Measurements from ENCODE around the gene ACY1. TPM values are rescaled to one million over a fixed set of nuclear protein-coding genes. Genes with fewer than 3 reads are reported as not detected.

Gene ACY1
- total RNA-seq, 1 donor from 2014 or later: 13.2 TPM

DNA sequence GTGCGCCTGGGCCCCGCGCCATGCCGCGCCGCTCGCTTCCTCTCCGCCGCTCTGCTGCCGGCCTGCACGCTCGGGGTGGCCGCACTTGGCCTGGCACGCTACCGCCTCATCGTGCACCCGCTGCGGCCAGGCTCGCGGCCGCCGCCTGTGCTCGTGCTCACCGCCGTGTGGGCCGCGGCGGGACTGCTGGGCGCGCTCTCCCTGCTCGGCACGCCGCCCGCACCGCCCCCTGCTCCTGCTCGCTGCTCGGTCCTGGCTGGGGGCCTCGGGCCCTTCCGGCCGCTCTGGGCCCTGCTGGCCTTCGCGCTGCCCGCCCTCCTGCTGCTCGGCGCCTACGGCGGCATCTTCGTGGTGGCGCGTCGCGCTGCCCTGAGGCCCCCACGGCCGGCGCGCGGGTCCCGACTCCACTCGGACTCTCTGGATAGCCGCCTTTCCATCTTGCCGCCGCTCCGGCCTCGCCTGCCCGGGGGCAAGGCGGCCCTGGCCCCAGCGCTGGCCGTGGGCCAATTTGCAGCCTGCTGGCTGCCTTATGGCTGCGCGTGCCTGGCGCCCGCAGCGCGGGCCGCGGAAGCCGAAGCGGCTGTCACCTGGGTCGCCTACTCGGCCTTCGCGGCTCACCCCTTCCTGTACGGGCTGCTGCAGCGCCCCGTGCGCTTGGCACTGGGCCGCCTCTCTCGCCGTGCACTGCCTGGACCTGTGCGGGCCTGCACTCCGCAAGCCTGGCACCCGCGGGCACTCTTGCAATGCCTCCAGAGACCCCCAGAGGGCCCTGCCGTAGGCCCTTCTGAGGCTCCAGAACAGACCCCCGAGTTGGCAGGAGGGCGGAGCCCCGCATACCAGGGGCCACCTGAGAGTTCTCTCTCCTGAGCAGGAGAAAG, 27.2 kb upstream of the ACY1 start:
- Mint-ChIP-seq H3K9me3 (ENCODE audit: unreplicated experiment) (peaks cover 34% of the 10 kb centered on the region), H3K4me3 (ENCODE audit: unreplicated experiment) (peak overlapping the region; percentile 46), H3K36me3 (ENCODE audit: unreplicated experiment) (peaks cover 5% of the 10 kb centered on the region), H3K27ac (ENCODE audit: unreplicated experiment) (no peak overlapping the region), H3K27me3 (ENCODE audit: unreplicated experiment) (peaks cover 31% of the 10 kb centered on the region), H3K4me1 (ENCODE audit: low read depth, unreplicated experiment) (peaks cover 28% of the 10 kb centered on the region)
- TF ChIP-seq, protein P1, sequence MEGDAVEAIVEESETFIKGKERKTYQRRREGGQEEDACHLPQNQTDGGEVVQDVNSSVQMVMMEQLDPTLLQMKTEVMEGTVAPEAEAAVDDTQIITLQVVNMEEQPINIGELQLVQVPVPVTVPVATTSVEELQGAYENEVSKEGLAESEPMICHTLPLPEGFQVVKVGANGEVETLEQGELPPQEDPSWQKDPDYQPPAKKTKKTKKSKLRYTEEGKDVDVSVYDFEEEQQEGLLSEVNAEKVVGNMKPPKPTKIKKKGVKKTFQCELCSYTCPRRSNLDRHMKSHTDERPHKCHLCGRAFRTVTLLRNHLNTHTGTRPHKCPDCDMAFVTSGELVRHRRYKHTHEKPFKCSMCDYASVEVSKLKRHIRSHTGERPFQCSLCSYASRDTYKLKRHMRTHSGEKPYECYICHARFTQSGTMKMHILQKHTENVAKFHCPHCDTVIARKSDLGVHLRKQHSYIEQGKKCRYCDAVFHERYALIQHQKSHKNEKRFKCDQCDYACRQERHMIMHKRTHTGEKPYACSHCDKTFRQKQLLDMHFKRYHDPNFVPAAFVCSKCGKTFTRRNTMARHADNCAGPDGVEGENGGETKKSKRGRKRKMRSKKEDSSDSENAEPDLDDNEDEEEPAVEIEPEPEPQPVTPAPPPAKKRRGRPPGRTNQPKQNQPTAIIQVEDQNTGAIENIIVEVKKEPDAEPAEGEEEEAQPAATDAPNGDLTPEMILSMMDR (IDR thresholded peaks at IDR 0.05; ENCODE audit: partially characterized antibody, unreplicated experiment): peak; percentile 66
- DNase-seq: peak; percentile 71

DNA sequence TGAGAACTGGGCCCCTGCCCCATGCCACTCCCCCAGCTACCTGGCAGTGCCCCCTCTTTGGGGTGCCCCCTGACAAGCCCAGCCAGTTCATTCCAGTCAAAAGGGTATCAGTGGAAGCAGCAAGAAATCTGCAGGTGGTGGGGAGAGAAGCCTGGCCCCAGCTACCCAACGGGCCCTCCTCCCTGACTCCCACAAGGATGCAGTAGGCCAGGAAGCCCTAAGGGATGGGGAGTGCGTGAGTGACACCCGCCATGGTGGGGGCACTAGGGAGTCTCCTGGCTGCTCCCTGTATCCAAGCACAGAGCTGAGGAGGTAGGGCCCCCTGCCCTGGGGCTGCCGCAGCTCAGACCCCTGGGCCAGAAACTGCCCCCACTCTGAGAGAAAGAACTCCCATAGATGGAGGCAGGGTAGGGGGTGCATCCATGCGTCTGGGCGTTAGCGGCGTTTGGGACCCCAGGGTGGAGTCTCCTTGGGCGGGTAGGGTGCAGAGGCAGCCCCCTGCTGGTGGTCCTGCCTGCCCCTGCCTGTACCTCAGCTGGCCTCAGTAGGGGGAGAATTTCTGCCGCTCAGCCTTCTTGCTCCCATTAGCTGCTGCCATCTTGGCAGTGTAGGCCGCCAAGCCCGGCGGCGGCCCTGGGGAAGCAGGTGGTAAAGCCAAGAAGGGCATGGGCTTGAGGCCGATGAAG, 25.7 kb upstream of the ACY1 start:
- no peak for DNase-seq
- H3K4me1 Mint-ChIP-seq (ENCODE audit: low read depth, unreplicated experiment): peaks cover 41% of the 10 kb centered on the region

DNA sequence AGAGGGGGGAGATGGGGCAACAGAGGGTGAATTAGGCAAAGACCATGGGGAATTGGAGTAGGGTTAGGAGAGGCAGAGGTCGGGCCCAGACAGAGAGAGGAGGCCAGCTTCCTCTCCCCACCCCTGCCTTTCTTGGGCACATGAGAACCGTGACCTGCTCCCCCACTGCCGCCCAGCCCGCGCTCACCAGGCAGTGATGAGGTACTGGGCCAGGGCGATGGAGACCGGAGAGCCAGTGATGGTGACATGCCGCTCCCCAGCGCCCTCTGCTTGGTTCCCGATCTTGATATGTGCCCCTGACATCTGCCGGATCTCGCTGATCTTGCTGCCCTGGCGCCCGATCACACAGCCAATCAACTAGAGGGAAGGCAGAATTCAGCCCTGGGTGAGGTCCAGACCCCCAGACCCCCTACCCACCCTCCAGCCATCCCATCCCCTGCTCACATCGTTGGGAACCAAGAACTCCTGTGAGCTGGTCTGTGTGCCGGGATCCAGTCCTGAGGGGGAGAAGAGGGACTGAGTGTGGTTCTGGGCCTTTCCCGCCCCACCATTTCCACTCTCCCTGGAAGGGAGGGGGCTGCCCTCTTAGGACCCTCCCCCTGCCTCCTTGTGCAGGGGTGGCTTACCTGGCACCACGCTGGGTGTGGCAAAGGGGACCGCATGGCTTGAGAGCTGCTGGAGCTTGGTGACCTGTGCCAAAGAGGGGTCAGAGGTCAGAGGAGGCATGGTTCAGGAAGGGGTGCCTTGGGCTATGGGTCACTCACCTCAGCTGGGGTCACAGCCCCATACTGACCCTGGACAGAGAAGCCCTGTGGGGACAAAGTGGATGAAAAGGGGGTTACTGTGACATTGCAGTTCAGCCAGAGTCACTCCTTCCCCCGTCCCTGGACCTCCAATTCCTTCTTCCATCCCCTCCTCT, 24.5 kb upstream of the ACY1 start:
- Mint-ChIP-seq H3K9me3 (ENCODE audit: unreplicated experiment) (peaks cover 31% of the 10 kb centered on the region), H3K4me3 (ENCODE audit: unreplicated experiment) (peak overlapping the region; percentile 76), H3K27ac (ENCODE audit: unreplicated experiment) (peak overlapping the region; percentile 79), H3K36me3 (ENCODE audit: unreplicated experiment) (no peaks in the 10 kb centered on the region), H3K27me3 (ENCODE audit: unreplicated experiment) (peaks cover 28% of the 10 kb centered on the region), H3K4me1 (ENCODE audit: low read depth, unreplicated experiment) (peaks cover 36% of the 10 kb centered on the region)
- TF ChIP-seq, protein P1 (IDR thresholded peaks at IDR 0.05; ENCODE audit: partially characterized antibody, unreplicated experiment): no peak
- DNase-seq: no peak

More for the DNA sequence above, 25.7 kb upstream of the ACY1 start:
- no peak overlapping the region for H3K4me3 Mint-ChIP-seq (ENCODE audit: unreplicated experiment)
- no peak overlapping the region for H3K27ac Mint-ChIP-seq (ENCODE audit: unreplicated experiment)
- peaks cover 38% of the 10 kb centered on the region for H3K9me3 Mint-ChIP-seq (ENCODE audit: unreplicated experiment)
- TF ChIP-seq, protein P1 (IDR thresholded peaks at IDR 0.05; ENCODE audit: partially characterized antibody, unreplicated experiment): no peak
- H3K27me3 Mint-ChIP-seq (ENCODE audit: unreplicated experiment): peaks cover 33% of the 10 kb centered on the region
- peaks cover 5% of the 10 kb centered on the region for H3K36me3 Mint-ChIP-seq (ENCODE audit: unreplicated experiment)

DNA sequence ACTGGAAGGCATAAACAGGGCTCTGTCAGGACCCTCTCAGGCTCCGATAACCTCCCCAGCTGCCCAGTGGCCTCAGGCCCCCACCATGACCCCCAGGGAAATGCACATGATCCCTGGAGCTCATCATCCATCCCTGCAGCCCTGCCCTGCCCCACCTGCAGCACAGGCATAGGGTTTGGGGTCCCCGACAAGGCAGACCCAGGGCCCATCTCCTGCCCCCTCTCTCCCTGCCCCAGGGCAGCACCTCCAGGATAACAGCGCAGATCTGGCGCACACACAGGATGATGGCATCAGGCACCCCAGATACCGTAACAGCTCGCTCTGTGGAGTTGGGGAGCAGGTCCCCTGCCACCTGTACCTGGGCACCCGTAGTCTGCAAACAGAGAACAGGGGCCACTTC, 23.7 kb upstream of the ACY1 start:
- Mint-ChIP-seq H3K4me3 (ENCODE audit: unreplicated experiment) (no peak overlapping the region), H3K4me1 (ENCODE audit: low read depth, unreplicated experiment) (peaks cover 30% of the 10 kb centered on the region), H3K9me3 (ENCODE audit: unreplicated experiment) (peaks cover 31% of the 10 kb centered on the region), H3K36me3 (ENCODE audit: unreplicated experiment) (peaks cover 2% of the 10 kb centered on the region), H3K27ac (ENCODE audit: unreplicated experiment) (no peak overlapping the region), H3K27me3 (ENCODE audit: unreplicated experiment) (peaks cover 25% of the 10 kb centered on the region)
- no peak for DNase-seq
- TF ChIP-seq, protein P1 (IDR thresholded peaks at IDR 0.05; ENCODE audit: partially characterized antibody, unreplicated experiment): no peak

Data from glutamatergic neuron (in vitro differentiated cells).